Measurements from ENCODE around the gene MAD2L2. TPM values are rescaled to one million over a fixed set of nuclear protein-coding genes. Genes with fewer than 3 reads are reported as not detected.

Gene MAD2L2
- total RNA-seq, 1 donor = 20.6 TPM

GRCh38 chr1:11640101-11640500 lies 40.8 kb downstream of the MAD2L2 start:
- peaks cover 17% of the 10 kb centered on the region for H3K27me3 ChIP-seq (ENCODE audit: insufficient read depth, low read length)
- no peak overlapping the region for H3K4me2 ChIP-seq (ENCODE audit: insufficient read depth, low read length)
- H4K20me1 ChIP-seq (ENCODE audit: insufficient read depth, low read length) = peaks cover 6% of the 10 kb centered on the region
- no peaks in the 10 kb centered on the region for H3K36me3 ChIP-seq (ENCODE audit: insufficient read depth, low read length)
- DNase-seq (ENCODE audit: insufficient read length, low spot score, missing footprints) = peak; percentile 32
- H3K79me2 ChIP-seq (ENCODE audit: insufficient read depth, low read length) = no peaks in the 10 kb centered on the region
- H3K4me3 ChIP-seq (ENCODE audit: insufficient read depth, low read length) = no peak overlapping the region
- no peak overlapping the region for H3K27ac ChIP-seq (ENCODE audit: low read depth, low read length)
- no peaks in the 10 kb centered on the region for H3K9me3 ChIP-seq (ENCODE audit: low read depth, low read length)
- TF ChIP-seq CTCF (IDR thresholded peaks at IDR 0.05; ENCODE audit: extremely low read depth, low read depth, low read length) = no peak
- H2AFZ ChIP-seq (ENCODE audit: low read length) = no peak overlapping the region
- H3K4me1 ChIP-seq (ENCODE audit: insufficient read depth, low read length) = no peaks in the 10 kb centered on the region

GRCh38 chr1:11639372-11639771 lies 41.6 kb downstream of the MAD2L2 start:
- Histone ChIP-seq H3K4me3 (ENCODE audit: insufficient read depth, low read length) (no peak overlapping the region), H3K27me3 (ENCODE audit: insufficient read depth, low read length) (peaks cover 17% of the 10 kb centered on the region), H2AFZ (ENCODE audit: low read length) (no peak overlapping the region), H3K79me2 (ENCODE audit: insufficient read depth, low read length) (no peaks in the 10 kb centered on the region), H3K4me2 (ENCODE audit: insufficient read depth, low read length) (no peak overlapping the region), H3K36me3 (ENCODE audit: insufficient read depth, low read length) (no peaks in the 10 kb centered on the region), H3K27ac (ENCODE audit: low read depth, low read length) (no peak overlapping the region), H4K20me1 (ENCODE audit: insufficient read depth, low read length) (peaks cover 6% of the 10 kb centered on the region), H3K4me1 (ENCODE audit: insufficient read depth, low read length) (no peaks in the 10 kb centered on the region), H3K9me3 (ENCODE audit: low read depth, low read length) (no peaks in the 10 kb centered on the region)
- no peak for TF ChIP-seq CTCF (IDR thresholded peaks at IDR 0.05; ENCODE audit: extremely low read depth, low read depth, low read length)
- peak; percentile 30 for DNase-seq (ENCODE audit: insufficient read length, low spot score, missing footprints)

GRCh38 chr1:11638121-11638520 lies 42.8 kb downstream of the MAD2L2 start:
- H3K27me3 ChIP-seq (ENCODE audit: insufficient read depth, low read length) = peaks cover 17% of the 10 kb centered on the region
- no peaks in the 10 kb centered on the region for H3K9me3 ChIP-seq (ENCODE audit: low read depth, low read length)
- no peak overlapping the region for H3K27ac ChIP-seq (ENCODE audit: low read depth, low read length)
- no peak overlapping the region for H2AFZ ChIP-seq (ENCODE audit: low read length)
- no peaks in the 10 kb centered on the region for H3K36me3 ChIP-seq (ENCODE audit: insufficient read depth, low read length)
- no peaks in the 10 kb centered on the region for H3K4me1 ChIP-seq (ENCODE audit: insufficient read depth, low read length)
- H3K4me2 ChIP-seq (ENCODE audit: insufficient read depth, low read length) = no peak overlapping the region
- peaks cover 6% of the 10 kb centered on the region for H4K20me1 ChIP-seq (ENCODE audit: insufficient read depth, low read length)
- no peak overlapping the region for H3K4me3 ChIP-seq (ENCODE audit: insufficient read depth, low read length)
- TF ChIP-seq CTCF (IDR thresholded peaks at IDR 0.05; ENCODE audit: extremely low read depth, low read depth, low read length) = no peak
- DNase-seq (ENCODE audit: insufficient read length, low spot score, missing footprints) = no peak
- H3K79me2 ChIP-seq (ENCODE audit: insufficient read depth, low read length) = no peaks in the 10 kb centered on the region

GRCh38 chr1:11634365-11635192 lies 46.4 kb downstream of the MAD2L2 start:
- H4K20me1 ChIP-seq (ENCODE audit: insufficient read depth, low read length) = peaks cover 6% of the 10 kb centered on the region
- H3K9me3 ChIP-seq (ENCODE audit: low read depth, low read length) = no peaks in the 10 kb centered on the region
- H3K79me2 ChIP-seq (ENCODE audit: insufficient read depth, low read length) = no peaks in the 10 kb centered on the region

More at GRCh38 chr1:11634365-11635192, 46.4 kb downstream of the MAD2L2 start:
- Histone ChIP-seq H3K4me2 (ENCODE audit: insufficient read depth, low read length) (no peak overlapping the region), H3K4me3 (ENCODE audit: insufficient read depth, low read length) (no peak overlapping the region), H2AFZ (ENCODE audit: low read length) (no peak overlapping the region), H3K27ac (ENCODE audit: low read depth, low read length) (no peak overlapping the region), H3K36me3 (ENCODE audit: insufficient read depth, low read length) (no peaks in the 10 kb centered on the region), H3K4me1 (ENCODE audit: insufficient read depth, low read length) (no peaks in the 10 kb centered on the region), H3K27me3 (ENCODE audit: insufficient read depth, low read length) (peaks cover 16% of the 10 kb centered on the region)
- DNase-seq (ENCODE audit: insufficient read length, low spot score, missing footprints) = peak; percentile 29
- TF ChIP-seq CTCF (IDR thresholded peaks at IDR 0.05; ENCODE audit: extremely low read depth, low read depth, low read length) = no peak
